HepG2 (cell line): ENCODE measurements around the gene RHOT2. TPM values are rescaled to one million over a fixed set of nuclear protein-coding genes. Genes with fewer than 3 reads are reported as not detected.

Source experiments
- ATAC-seq: fragments of 200-7000 bp; cut with Tn5 transposase; 3 replicates; pipeline ENCODE4 v1.9.1; 2020; ENCODE audit warnings: mild to moderate bottlenecking, moderate library complexity
- BruUV-seq: library from RNA; stranded (reverse); fragments of 400-500 nt; replicated peaks from 2 replicates; lab custom pipeline; 2021; lab: Mats Ljungman, UMichigan
- CTCF ChIA-PET: fragments of 300-600 bp; formaldehyde crosslinking; extraction: SDS; loops from one replicate; lab custom pipeline; 2021; ENCODE audit warnings: low total read pairs, inconsistent platforms, low intra/inter-chr PET ratio; lab: Yijun Ruan, JAX
- POLR2A ChIA-PET: fragments of 350-600 bp; sonication (Branson Sonifier 250); formaldehyde crosslinking; loops from one replicate; lab custom pipeline; 2020; ENCODE audit warnings: antibody characterized with exemption, inconsistent platforms; lab: Yijun Ruan, JAX
- DNase-seq: peaks from one replicate; pipeline ENCODE4 v3.0.0-alpha.2; 2015; ENCODE audit warnings: low spot score
- FAIRE-seq: peaks from 3 replicates; lab custom pipeline; 2011; peaks lifted over from hg19 to GRCh38; lab: Jason Lieb, UNC
- H2AFZ ChIP-seq: one replicate; pipeline ENCODE4 v1.6.1; 2011; ENCODE audit warnings: low read length, inconsistent platforms
- H3K27ac ChIP-seq: fragments of 300-600 bp; 3 replicates; pipeline ENCODE4 v1.8.0; 2011; ENCODE audit warnings: mixed run types, mild to moderate bottlenecking, mixed read lengths, low read length, inconsistent platforms; ENCODE audit not compliant: insufficient read depth; ENCODE audit errors: extremely low read length
- H3K27me3 ChIP-seq, 2 experiments: fragments of 200-600 bp in 1 of 2; 2 replicates in 1 of 2; 3 replicates in 1 of 2; pipeline versions ENCODE4 v1.6.0 to v1.8.0; 2011; ENCODE audit warnings: low read length in 2 of 2, mild to moderate bottlenecking in 2 of 2, moderate library complexity in 2 of 2, inconsistent platforms in 1 of 2; ENCODE audit not compliant: insufficient read depth in 2 of 2, control insufficient read depth in 1 of 2
- H3K36me3 ChIP-seq, 2 experiments: fragments of 200-600 bp in 1 of 2; replicated peaks in 1 of 2; 2 replicates in 1 of 2; 3 replicates in 1 of 2; pipeline versions ENCODE4 v1.5.1 to v1.8.0; 2011; ENCODE audit warnings: low read length in 2 of 2, inconsistent platforms in 1 of 2; ENCODE audit not compliant: insufficient read depth in 2 of 2, control insufficient read depth in 1 of 2
- H3K4me1 ChIP-seq: 2 replicates; pipeline ENCODE4 v1.5.1; 2012; ENCODE audit warnings: low read length, inconsistent platforms; ENCODE audit not compliant: insufficient read depth
- H3K4me2 ChIP-seq: 2 replicates; pipeline ENCODE4 v1.6.0; 2011; ENCODE audit warnings: low read depth, low read length, inconsistent platforms
- H3K4me3 ChIP-seq, 3 experiments: fragments of 200-600 bp in 1 of 3; sonication (generic), shearing (Covaris generic) in 1 of 3; replicated peaks in 1 of 3; 2 replicates each; pipeline ENCODE4 v1.5.1; 2011 to 2016; ENCODE audit warnings: low read length in 3 of 3, inconsistent platforms in 2 of 3, low read depth in 2 of 3, mild to moderate bottlenecking in 2 of 3, control low read depth in 1 of 3, mixed read lengths in 1 of 3; ENCODE audit not compliant: insufficient read depth in 1 of 3
- H3K79me2 ChIP-seq: one replicate; pipeline ENCODE4 v1.6.1; 2011; ENCODE audit warnings: low read length, inconsistent platforms; ENCODE audit not compliant: insufficient read depth
- H3K9ac ChIP-seq: 2 replicates; pipeline ENCODE4 v1.6.0; 2011; ENCODE audit warnings: mild to moderate bottlenecking, low read depth, low read length, inconsistent platforms; ENCODE audit not compliant: insufficient read depth
- H3K9me3 ChIP-seq: 2 replicates; pipeline ENCODE4 v1.5.1; 2012; ENCODE audit warnings: mild to moderate bottlenecking, low read length
- H4K20me1 ChIP-seq: 2 replicates; pipeline ENCODE4 v1.6.0; 2011; ENCODE audit warnings: inconsistent platforms, mild to moderate bottlenecking, low read length, moderate library complexity; ENCODE audit not compliant: insufficient read depth
- GTF3A ChIP-seq: sonication (generic); formaldehyde crosslinking; conservative IDR thresholded peaks from 2 replicates; pipeline ENCODE4 v1.4.0; 2020; ENCODE audit warnings: mild to moderate bottlenecking, missing genetic modification reagents
- HES4 ChIP-seq: sonication (generic); formaldehyde crosslinking; IDR thresholded peaks from 2 replicates; pipeline ENCODE4 v1.9.0; 2021; ENCODE audit warnings: mild to moderate bottlenecking, missing genetic modification reagents, borderline replicate concordance
- IRF2 ChIP-seq: IDR thresholded peaks from 2 replicates; pipeline ENCODE4 v1.6.1; 2018; ENCODE audit warnings: missing genetic modification reagents, missing compliant biosample characterization
- JDP2 ChIP-seq: sonication (generic); formaldehyde crosslinking; IDR thresholded peaks from 2 replicates; pipeline ENCODE4 v1.8.1; 2022; ENCODE audit warnings: missing genetic modification reagents, borderline replicate concordance
- MTERF4 ChIP-seq: sonication (generic); formaldehyde crosslinking; IDR thresholded peaks from 2 replicates; pipeline ENCODE4 v1.8.0; 2023; ENCODE audit warnings: mild to moderate bottlenecking, missing genetic modification reagents
- MYC ChIP-seq: sonication (generic); formaldehyde crosslinking; IDR thresholded peaks from 2 replicates; pipeline ENCODE4 v1.9.0; 2021; ENCODE audit warnings: missing genetic modification reagents, borderline replicate concordance
- NFYB ChIP-seq: sonication (generic); formaldehyde crosslinking; IDR thresholded peaks from 2 replicates; pipeline ENCODE4 v1.4.0; 2020; ENCODE audit warnings: missing genetic modification reagents
- SMC3 ChIP-seq: IDR thresholded peaks from 2 replicates; pipeline ENCODE4 v1.6.1; 2011; ENCODE audit warnings: low read length, improper control_type of control experiment
- TGIF2 ChIP-seq: IDR thresholded peaks from 2 replicates; pipeline ENCODE4 v1.6.1; 2016; ENCODE audit warnings: control low read depth, missing compliant biosample characterization
- ZFP36L2 ChIP-seq: sonication (generic); formaldehyde crosslinking; IDR thresholded peaks from 2 replicates; pipeline ENCODE4 v1.4.0; 2020; ENCODE audit warnings: missing genetic modification reagents
- ZFY ChIP-seq: sonication (generic); formaldehyde crosslinking; IDR thresholded peaks from 2 replicates; pipeline ENCODE4 v1.4.0; 2020; ENCODE audit warnings: missing genetic modification reagents
- ZNF17 ChIP-seq: sonication (generic); formaldehyde crosslinking; IDR thresholded peaks from 2 replicates; pipeline ENCODE4 v1.5.0; 2020; ENCODE audit warnings: mild to moderate bottlenecking, missing genetic modification reagents
- ZNF337 ChIP-seq: sonication (generic); formaldehyde crosslinking; IDR thresholded peaks from 2 replicates; pipeline ENCODE4 v1.5.1; 2020; ENCODE audit warnings: missing genetic modification reagents, low read depth, mild to moderate bottlenecking, borderline replicate concordance
- WGBS: methylation state at CpG from one replicate; pipeline ENCODE4 v1.1.6; 2017; ENCODE audit warnings: low lambda C conversion rate; 5-methylcytosine and 5-hydroxymethylcytosine counted together
- in situ Hi-C: cut with HindIII; loops from 2 replicates; pipeline ENCODE4 v1.10.0; 2017; ENCODE audit warnings: low pct_unique_long_range_greater_than_20kb; ENCODE audit not compliant: extremely low pct_ligation_motif_present
- intact Hi-C: fragments of 100-400 bp; cut with micrococcal nuclease; formaldehyde crosslinking; loops from one replicate; pipeline ENCODE4 v1.10.0; 2022; ENCODE audit not compliant: unreplicated experiment
- polyA plus RNA-seq, 8 experiments: library from polyadenylated mRNA; depleted of rRNA in 3 of 8; stranded (reverse) in 7 of 8; unstranded in 1 of 8; fragments of >200 nt; fragmentation: Illumina TruSeq in 4 of 8; extraction: Trizol in 4 of 8; gene quantifications; 2 replicates each; pipeline versions ENCODE4 v1.2.1 to v1.2.3, GENCODE V29; 2011 to 2016; ENCODE audit warnings: low read depth in 4 of 8, missing spikeins in 1 of 8, mixed read lengths in 1 of 8; ENCODE audit not compliant: insufficient read depth in 1 of 8
- total RNA-seq, 5 experiments: library from RNA; depleted of rRNA; stranded (reverse); fragments of >200 nt; fragmentation: Illumina TruSeq; extraction: Trizol; gene quantifications; 2 replicates each; pipeline ENCODE4 v1.2.3, GENCODE V29; 2016; ENCODE audit warnings: low read depth in 1 of 5
- TF ChIP-seq, protein P1 (sequence below): sonication (generic); formaldehyde crosslinking; IDR thresholded peaks from 2 replicates; pipeline ENCODE4 v1.5.1; 2020; ENCODE audit warnings: missing genetic modification reagents, mild to moderate bottlenecking, borderline replicate concordance
- TF ChIP-seq, protein P2 (sequence below): IDR thresholded peaks from 2 replicates; pipeline ENCODE4 v1.6.1; 2016; ENCODE audit warnings: missing compliant biosample characterization, missing genetic modification reagents, borderline replicate concordance
- TF ChIP-seq, protein P3 (sequence below): sonication (generic); formaldehyde crosslinking; IDR thresholded peaks from 2 replicates; pipeline ENCODE4 v1.5.1; 2020; ENCODE audit warnings: mild to moderate bottlenecking, moderate library complexity, missing genetic modification reagents

The RHOT2 gene
- total and polyA plus RNA-seq, 2 of the 13 experiments (the other 11 are each of a cell fraction or from before 2014, with no cell fraction given) = 63.6 to 76.9 TPM

GRCh38 chr16:714558-715476, 46.9 kb downstream of the RHOT2 start, which contains the start of gene METRN:
TSS of gene METRN (plus strand) at chr16:715118. CDS start at chr16:715290, 172 bp downstream.
- DNase-seq = peak; percentile 61
- Histone ChIP-seq H2AFZ (no peak within 1 kb of the TSS), H3K27ac (peak within 1 kb of the TSS; percentile 45), H3K4me1 (peaks cover 45% of the 10 kb centered on the region), H3K27me3 (peaks cover 0 to 16% of the 10 kb centered on the region in 2 experiments; a peak in 3 of 5 replicates), H3K4me3 (peak within 1 kb of the TSS; percentile 58 to 77 (median 66); a peak in 5 of 6 replicates), H3K9ac (peak within 1 kb of the TSS; percentile 54), H3K4me2 (peak within 1 kb of the TSS; percentile 92), H4K20me1 (peaks cover 5% of the 10 kb centered on the region), H3K36me3 (no peaks in the 10 kb centered on the region), H3K79me2 (peaks cover 3% of the 10 kb centered on the region), H3K9me3 (no peaks in the 10 kb centered on the region)
- ChIA-PET POLR2A (interaction anchor here (1.0 to 2.4 kb wide), 9 partner anchors 13 to 73 kb away, joined by 3 to 12 read pairs (median 3); partner anchors contain the start of genes CHTF18, CIAO3, HAGHL and MSLN), CTCF (no interaction called here)
- BruUV-seq = no TSS peak
- no peak for FAIRE-seq
- intact Hi-C loops = no loop called here
- ATAC-seq = peak; percentile 54
- WGBS = 58% methylated on average over 4 of the region's 108 CpGs
- in situ Hi-C loops = loop anchor here (5.0 kb wide), 1 partner anchor 72 kb away; the partner anchor contains the start of genes CHTF18 and RPUSD1
- TF ChIP-seq MYC (CRISPR knock-in tag) (peak; percentile 38; the same call in 1 of the 2 replicates), SMC3 (no peak), IRF2 (CRISPR knock-in tag) (no peak), ZFY (CRISPR knock-in tag) (peak; percentile 55), TGIF2 (CRISPR knock-in tag) (no peak), NFYB (CRISPR knock-in tag) (peak; percentile 74), HES4 (CRISPR knock-in tag) (no peak), ZNF17 (CRISPR knock-in tag) (no peak), ZNF337 (CRISPR knock-in tag) (no peak), JDP2 (no peak), GTF3A (CRISPR knock-in tag) (no peak), ZFP36L2 (CRISPR knock-in tag) (no peak), MTERF4 (no peak)
- TF ChIP-seq, protein P1, sequence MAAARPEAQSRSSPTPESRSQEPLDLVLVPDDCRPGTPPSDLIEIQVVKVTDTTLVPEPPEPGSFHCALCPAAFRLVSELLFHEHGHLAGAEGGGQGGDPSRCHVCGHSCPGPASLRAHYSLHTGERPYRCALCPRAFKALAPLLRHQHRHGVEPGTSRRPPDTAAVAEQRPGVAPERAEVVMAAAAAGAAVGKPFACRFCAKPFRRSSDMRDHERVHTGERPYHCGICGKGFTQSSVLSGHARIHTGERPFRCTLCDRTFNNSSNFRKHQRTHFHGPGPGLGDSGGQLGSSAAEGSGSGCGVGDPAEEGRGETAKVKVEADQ (CRISPR knock-in tag) = peak; percentile 62; the same call in 1 of the 2 replicates
- TF ChIP-seq, protein P2, sequence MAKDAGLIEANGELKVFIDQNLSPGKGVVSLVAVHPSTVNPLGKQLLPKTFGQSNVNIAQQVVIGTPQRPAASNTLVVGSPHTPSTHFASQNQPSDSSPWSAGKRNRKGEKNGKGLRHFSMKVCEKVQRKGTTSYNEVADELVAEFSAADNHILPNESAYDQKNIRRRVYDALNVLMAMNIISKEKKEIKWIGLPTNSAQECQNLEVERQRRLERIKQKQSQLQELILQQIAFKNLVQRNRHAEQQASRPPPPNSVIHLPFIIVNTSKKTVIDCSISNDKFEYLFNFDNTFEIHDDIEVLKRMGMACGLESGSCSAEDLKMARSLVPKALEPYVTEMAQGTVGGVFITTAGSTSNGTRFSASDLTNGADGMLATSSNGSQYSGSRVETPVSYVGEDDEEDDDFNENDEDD = peak; percentile 83
- TF ChIP-seq, protein P3, sequence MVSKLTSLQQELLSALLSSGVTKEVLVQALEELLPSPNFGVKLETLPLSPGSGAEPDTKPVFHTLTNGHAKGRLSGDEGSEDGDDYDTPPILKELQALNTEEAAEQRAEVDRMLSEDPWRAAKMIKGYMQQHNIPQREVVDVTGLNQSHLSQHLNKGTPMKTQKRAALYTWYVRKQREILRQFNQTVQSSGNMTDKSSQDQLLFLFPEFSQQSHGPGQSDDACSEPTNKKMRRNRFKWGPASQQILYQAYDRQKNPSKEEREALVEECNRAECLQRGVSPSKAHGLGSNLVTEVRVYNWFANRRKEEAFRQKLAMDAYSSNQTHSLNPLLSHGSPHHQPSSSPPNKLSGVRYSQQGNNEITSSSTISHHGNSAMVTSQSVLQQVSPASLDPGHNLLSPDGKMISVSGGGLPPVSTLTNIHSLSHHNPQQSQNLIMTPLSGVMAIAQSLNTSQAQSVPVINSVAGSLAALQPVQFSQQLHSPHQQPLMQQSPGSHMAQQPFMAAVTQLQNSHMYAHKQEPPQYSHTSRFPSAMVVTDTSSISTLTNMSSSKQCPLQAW (CRISPR knock-in tag) = no peak
